ENCODE results near the gene FAM184B.

Gene FAM184B

GRCh38 chr4:17781300-17782287, at the start of gene FAM184B:
Gene FAM184B (minus strand): TSS chr4:17781621. CDS start chr4:17781299, 322 bp downstream.
- DNase-seq: no peak

GRCh38 chr4:17823871-17824669, 42.6 kb upstream of the FAM184B start:
- no peak for DNase-seq

- no peak for DNase-seq
These were observed 35.6 kb upstream of the FAM184B start for GRCh38 chr4:17817027-17817426.

GRCh38 chr4:17816142-17816541, 34.7 kb upstream of the FAM184B start:
- DNase-seq: no peak

- DNase-seq: no peak
These were observed 32.7 kb upstream of the FAM184B start for GRCh38 chr4:17814140-17814539.

- no peak for DNase-seq
These were observed 31.4 kb upstream of the FAM184B start for GRCh38 chr4:17812801-17813200.

- DNase-seq: no peak
These were observed 30.7 kb upstream of the FAM184B start for GRCh38 chr4:17812125-17812524.

GRCh38 chr4:17811078-17811603, 29.7 kb upstream of the FAM184B start:
- no peak for DNase-seq

- peak; percentile 90 for DNase-seq
These were observed 29.0 kb upstream of the FAM184B start, which contains the start of the genes DCAF16 and NCAPG for GRCh38 chr4:17810260-17811077. Gene DCAF16 (minus strand): TSS chr4:17810757. CDS start chr4:17804141, 6,616 bp downstream. Gene NCAPG (plus strand): TSS chr4:17810979. CDS start chr4:17811078, 99 bp downstream.

- DNase-seq: no peak
These were observed 28.2 kb upstream of the FAM184B start for GRCh38 chr4:17809667-17810066.

GRCh38 chr4:17807446-17807845, 26.0 kb upstream of the FAM184B start:
- no peak for DNase-seq

GRCh38 chr4:17805580-17806155, 24.2 kb upstream of the FAM184B start:
- DNase-seq: no peak

- no peak for DNase-seq
These were observed 16.4 kb upstream of the FAM184B start for GRCh38 chr4:17797808-17798207.

- DNase-seq: no peak
These were observed 13.3 kb upstream of the FAM184B start for GRCh38 chr4:17794730-17795129.

GRCh38 chr4:17788956-17789355, 7.5 kb upstream of the FAM184B start:
- no peak for DNase-seq

GRCh38 chr4:17787315-17787714, 5.9 kb upstream of the FAM184B start:
- DNase-seq: no peak

GRCh38 chr4:17786567-17786966, 5.1 kb upstream of the FAM184B start:
- DNase-seq: no peak

- no peak for DNase-seq
These were observed 4.4 kb upstream of the FAM184B start for GRCh38 chr4:17785858-17786257.

- DNase-seq: peak; percentile 34
These were observed 721 bp downstream of the FAM184B start for GRCh38 chr4:17780501-17781299.

GRCh38 chr4:17778431-17778830, 3.0 kb downstream of the FAM184B start:
- DNase-seq: no peak

GRCh38 chr4:17773135-17773698, 8.2 kb downstream of the FAM184B start:
- no peak for DNase-seq

All from DMS153 (cell line).